ENCODE measurements around the gene MCOLN1.
A peak's percentile ranks its signal among the peaks of the same experiment; 100 is the strongest.

Gene MCOLN1

DNA sequence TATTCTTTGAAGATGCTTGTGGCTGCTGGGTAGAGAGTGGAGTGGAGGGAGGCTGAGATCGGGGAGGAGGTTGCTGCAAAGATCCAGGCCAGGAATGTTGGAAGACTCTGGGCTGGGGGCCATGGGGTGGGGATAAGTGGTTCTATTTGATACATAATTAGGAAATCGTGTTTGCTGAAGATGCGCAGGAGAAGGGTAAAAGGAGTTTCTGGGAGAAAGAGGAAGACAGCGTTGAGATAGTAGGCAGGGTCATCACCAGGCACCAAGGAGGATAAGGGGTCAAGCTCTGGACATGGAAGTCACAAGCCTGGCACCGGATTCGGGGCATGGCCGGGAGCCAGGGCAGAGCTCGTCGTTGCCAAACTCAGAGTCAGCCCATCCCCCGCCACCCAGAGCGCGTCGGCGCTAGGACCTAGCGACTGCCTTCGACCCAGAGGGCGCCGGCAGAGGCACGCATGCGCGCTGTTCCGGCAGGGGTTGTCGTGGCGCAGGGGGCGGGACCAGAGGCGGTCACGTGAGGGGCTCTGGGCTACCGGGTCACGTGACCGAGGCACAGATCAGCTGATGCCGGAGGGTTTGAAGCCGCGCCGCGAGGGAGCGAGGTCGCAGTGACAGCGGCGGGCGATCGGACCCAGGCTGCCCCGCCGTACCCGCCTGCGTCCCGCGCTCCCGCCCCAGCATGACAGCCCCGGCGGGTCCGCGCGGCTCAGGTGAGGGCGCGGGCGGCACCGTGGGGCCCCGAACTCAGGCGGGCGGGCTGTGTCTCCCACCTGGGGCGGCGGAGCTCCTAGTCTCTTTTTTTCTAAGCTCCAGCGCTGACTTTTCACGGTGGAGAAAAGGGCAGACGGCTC is at the start of gene MCOLN1:
Gene MCOLN1 (plus strand): TSS at position 553 of the 851 bp plus-strand sequence. CDS start 127 bp downstream, at position 680.
- Histone ChIP-seq H3K9ac (ENCODE audit: low read length) (peak within 1 kb of the TSS; percentile 70), H3K27me3 (ENCODE audit: control insufficient read depth, insufficient read depth, low read length) (no peaks in the 10 kb centered on the region), H3K36me3 (ENCODE audit: control insufficient read depth, insufficient read depth, low read length) (peaks cover 8% of the 10 kb centered on the region), H3K27ac (ENCODE audit: low read depth, low read length) (peak within 1 kb of the TSS; percentile 16), H3K4me1 (ENCODE audit: control insufficient read depth, insufficient read depth, low read length) (peaks cover 8% of the 10 kb centered on the region), H3K4me3 (ENCODE audit: low read length) (peak within 1 kb of the TSS; percentile 79)

DNA sequence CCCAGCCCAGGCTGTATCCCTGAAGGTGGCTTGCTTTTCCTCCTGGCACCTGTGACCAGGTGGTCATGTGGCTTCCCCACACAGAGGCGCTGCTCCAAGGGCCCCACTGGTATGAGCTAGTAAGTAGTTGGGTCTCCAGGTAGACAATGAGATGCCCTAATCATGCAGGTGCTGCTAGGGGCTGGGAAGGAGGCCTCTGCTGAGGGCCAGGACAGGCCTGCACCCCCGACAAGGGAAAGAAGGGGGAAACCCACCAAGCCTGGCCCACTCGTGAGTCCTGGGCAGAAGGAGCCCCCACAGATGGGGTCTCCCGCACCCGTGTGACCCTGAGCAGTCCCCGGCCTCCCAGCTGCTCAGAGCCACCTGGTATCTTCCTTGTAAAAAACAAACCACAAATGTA is 46.8 kb upstream of the MCOLN1 start:
- H3K27ac ChIP-seq (ENCODE audit: low read depth, low read length): no peak overlapping the region

DNA sequence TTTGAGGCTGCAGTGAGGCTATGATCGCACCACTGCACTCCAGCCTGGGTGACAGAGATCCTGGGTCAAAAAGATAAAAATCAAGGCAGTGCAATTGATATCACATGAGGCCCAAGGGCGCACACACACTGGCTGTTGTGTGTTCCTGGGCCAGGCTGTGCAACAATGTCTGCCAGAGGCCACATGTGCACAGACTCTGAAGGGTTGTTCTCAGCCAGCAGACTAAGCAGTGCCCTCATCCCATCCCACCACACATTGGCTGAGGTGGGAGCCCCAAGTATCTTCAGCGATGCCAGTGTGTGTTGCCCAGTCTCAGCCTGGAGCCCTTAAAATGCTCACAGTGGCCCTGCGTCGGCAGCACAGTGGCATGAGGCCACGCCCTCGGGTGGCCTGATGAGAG is 46.2 kb upstream of the MCOLN1 start:
- peaks cover 2% of the 10 kb centered on the region for H3K36me3 ChIP-seq (ENCODE audit: control insufficient read depth, insufficient read depth, low read length)
- no peaks in the 10 kb centered on the region for H3K4me1 ChIP-seq (ENCODE audit: control insufficient read depth, insufficient read depth, low read length)
- no peak overlapping the region for H3K9ac ChIP-seq (ENCODE audit: low read length)
- H3K27me3 ChIP-seq (ENCODE audit: control insufficient read depth, insufficient read depth, low read length): no peaks in the 10 kb centered on the region
- H3K4me3 ChIP-seq (ENCODE audit: low read length): no peak overlapping the region
- no peak overlapping the region for H3K27ac ChIP-seq (ENCODE audit: low read depth, low read length)

More for the DNA sequence above, 46.8 kb upstream of the MCOLN1 start:
- Histone ChIP-seq H3K27me3 (ENCODE audit: control insufficient read depth, insufficient read depth, low read length) (no peaks in the 10 kb centered on the region), H3K36me3 (ENCODE audit: control insufficient read depth, insufficient read depth, low read length) (peaks cover 8% of the 10 kb centered on the region), H3K9ac (ENCODE audit: low read length) (no peak overlapping the region), H3K4me1 (ENCODE audit: control insufficient read depth, insufficient read depth, low read length) (no peaks in the 10 kb centered on the region), H3K4me3 (ENCODE audit: low read length) (no peak overlapping the region)

DNA sequence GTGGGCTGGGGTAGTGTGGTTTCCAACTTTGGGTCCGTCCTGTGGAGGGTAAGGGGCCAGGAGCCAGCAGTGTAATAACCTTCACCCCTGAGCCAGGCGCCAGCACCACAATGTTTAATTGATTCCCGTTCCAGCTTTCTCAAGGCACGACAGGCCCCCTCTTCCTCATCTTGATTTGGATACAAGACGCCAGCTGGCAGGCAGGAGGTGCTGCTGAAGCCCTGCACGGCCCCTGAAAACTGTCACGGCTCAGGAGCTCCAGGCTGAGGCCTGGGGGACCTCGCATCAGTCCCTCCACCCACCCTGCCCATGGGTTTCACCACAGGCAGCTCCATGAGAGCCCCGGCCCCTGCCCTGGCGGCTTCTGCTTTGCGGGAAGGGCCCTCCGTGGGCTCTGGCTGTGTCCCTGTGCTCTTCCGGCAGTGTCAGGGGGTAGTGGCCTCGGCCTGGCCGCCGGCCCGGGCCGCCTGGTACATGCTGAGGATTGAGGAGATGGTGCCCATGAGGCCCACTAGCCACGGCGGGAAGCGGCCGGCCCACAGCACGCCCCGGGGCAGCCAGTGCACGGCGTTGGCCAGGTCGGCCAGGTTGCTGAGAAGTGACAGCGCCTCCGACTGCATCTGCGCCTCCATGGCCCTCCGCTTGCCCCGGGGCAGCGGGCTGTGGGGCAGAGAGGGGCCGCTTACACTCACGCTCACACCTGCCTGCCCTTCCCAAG is 45.5 kb upstream of the MCOLN1 start:
- Histone ChIP-seq H3K27ac (ENCODE audit: low read depth, low read length) (no peak overlapping the region), H3K36me3 (ENCODE audit: control insufficient read depth, insufficient read depth, low read length) (no peaks in the 10 kb centered on the region), H3K27me3 (ENCODE audit: control insufficient read depth, insufficient read depth, low read length) (no peaks in the 10 kb centered on the region), H3K4me3 (ENCODE audit: low read length) (no peak overlapping the region), H3K4me1 (ENCODE audit: control insufficient read depth, insufficient read depth, low read length) (no peaks in the 10 kb centered on the region), H3K9ac (ENCODE audit: low read length) (no peak overlapping the region)

DNA sequence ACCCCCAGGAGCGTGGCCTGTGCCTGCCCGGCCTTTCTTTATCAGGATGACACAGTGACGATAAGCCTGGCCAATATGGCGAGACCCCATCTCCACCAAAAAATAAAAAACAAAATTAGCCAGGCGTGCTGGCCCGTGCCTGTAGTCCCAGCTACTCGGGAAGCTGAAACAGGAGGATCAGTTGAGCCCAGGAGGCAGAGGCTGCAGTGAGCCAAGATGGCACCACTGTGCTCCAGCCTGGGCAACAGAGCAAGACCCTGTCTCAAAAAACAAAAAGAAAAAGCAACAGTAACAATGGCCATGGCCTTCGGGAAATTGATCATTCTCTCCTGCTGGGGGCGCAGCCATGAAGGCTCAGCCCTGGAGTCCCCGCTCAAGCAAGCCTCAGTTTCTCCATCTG is 44.7 kb upstream of the MCOLN1 start:
- no peak overlapping the region for H3K27ac ChIP-seq (ENCODE audit: low read depth, low read length)

DNA sequence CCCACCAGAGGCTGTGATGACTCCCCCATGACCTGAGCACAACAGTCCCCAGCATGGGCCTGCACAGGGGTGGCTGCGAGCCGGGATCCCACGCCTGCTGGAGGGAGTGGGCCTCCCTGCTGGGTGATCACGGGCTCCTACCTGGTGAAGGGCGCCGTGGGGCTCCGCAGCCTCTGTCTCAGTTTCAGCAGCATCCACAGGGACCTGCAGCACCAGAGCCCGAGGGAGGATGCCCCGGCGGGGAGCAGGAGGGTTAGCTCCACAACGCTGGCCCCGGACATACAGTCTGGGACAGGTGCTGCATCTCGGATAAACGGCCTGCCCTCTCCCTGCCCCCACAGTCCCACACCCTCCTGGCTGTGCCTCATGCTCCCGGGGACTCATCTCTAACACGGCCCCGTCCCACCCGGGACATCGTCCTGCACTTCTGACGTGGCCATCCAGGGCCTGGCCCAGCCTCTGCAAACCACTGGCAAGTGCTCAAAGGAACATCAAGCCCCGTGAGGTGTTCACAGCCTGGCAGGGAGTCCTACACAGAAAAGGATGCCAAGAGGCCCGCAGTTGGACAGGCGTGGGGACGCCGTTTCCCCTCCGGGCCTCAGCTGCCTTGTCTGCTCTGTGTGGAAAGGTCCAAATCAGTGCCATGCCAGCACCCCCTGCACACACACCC is 44.1 kb upstream of the MCOLN1 start:
- Histone ChIP-seq H3K36me3 (ENCODE audit: control insufficient read depth, insufficient read depth, low read length) (no peaks in the 10 kb centered on the region), H3K27ac (ENCODE audit: low read depth, low read length) (no peak overlapping the region), H3K9ac (ENCODE audit: low read length) (no peak overlapping the region)

More for the DNA sequence above, 44.7 kb upstream of the MCOLN1 start:
- Histone ChIP-seq H3K27me3 (ENCODE audit: control insufficient read depth, insufficient read depth, low read length) (no peaks in the 10 kb centered on the region), H3K4me1 (ENCODE audit: control insufficient read depth, insufficient read depth, low read length) (no peaks in the 10 kb centered on the region), H3K4me3 (ENCODE audit: low read length) (no peak overlapping the region), H3K9ac (ENCODE audit: low read length) (no peak overlapping the region), H3K36me3 (ENCODE audit: control insufficient read depth, insufficient read depth, low read length) (no peaks in the 10 kb centered on the region)

DNA sequence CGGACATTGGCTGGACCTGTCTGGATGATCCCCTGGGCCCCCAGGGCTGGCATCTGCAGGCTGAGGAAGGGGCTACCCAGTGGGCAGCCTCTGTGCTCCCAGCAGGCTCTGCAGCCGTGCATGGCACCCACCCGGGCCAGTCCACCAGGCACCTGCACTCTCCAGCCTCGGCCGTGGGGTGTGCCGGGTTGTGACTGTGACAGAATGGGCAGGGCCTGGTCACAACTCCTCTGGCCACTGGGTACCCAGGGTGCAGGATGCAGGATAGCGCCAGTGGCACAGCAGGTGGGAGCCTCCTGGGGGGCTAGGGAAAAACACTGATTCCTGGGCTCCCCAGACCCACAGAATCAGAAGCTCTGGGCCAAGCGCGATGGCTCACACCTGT is 43.6 kb upstream of the MCOLN1 start:
- H3K36me3 ChIP-seq (ENCODE audit: control insufficient read depth, insufficient read depth, low read length): no peaks in the 10 kb centered on the region
- H3K27me3 ChIP-seq (ENCODE audit: control insufficient read depth, insufficient read depth, low read length): no peaks in the 10 kb centered on the region
- H3K4me1 ChIP-seq (ENCODE audit: control insufficient read depth, insufficient read depth, low read length): no peaks in the 10 kb centered on the region
- no peak overlapping the region for H3K27ac ChIP-seq (ENCODE audit: low read depth, low read length)
- H3K4me3 ChIP-seq (ENCODE audit: low read length): no peak overlapping the region
- no peak overlapping the region for H3K9ac ChIP-seq (ENCODE audit: low read length)

More for the DNA sequence above, 44.1 kb upstream of the MCOLN1 start:
- Histone ChIP-seq H3K4me1 (ENCODE audit: control insufficient read depth, insufficient read depth, low read length) (no peaks in the 10 kb centered on the region), H3K4me3 (ENCODE audit: low read length) (no peak overlapping the region), H3K27me3 (ENCODE audit: control insufficient read depth, insufficient read depth, low read length) (no peaks in the 10 kb centered on the region)

DNA sequence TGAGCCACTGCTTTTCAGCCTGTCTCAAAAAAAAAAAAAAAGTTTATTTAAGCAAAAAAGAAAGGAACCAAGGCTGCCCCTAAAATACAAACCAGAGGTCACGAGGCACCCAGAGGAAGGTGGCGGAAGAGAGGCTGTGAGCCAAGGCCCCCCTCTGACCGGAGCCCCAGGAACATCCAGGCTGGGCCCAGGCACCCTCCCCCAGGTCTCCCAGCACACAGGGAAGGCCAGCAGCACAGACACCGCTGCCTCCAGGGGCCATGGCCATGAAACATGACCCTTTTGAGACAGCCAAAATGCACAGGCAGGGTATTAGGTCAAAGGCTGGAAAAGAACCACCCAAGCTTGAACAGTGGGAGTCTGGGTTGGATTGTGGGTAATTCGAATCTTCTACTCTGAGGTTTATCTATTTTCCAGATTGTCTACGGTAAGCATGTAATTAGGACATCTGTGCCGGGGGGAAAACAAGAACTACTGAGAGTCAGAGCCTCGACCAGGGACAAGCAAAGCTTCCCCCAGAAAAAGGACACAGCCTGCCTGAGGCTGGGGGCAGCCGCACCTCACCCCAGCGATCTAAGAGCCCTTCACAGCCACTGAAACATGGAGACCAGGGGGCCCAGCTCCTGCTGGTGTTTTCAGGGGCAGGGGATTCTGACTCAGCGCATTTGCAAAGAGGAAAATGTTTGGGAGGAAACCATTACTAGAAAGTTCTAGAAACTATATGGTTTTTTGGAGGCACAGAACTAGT is 42.0 kb upstream of the MCOLN1 start:
- H3K4me1 ChIP-seq (ENCODE audit: control insufficient read depth, insufficient read depth, low read length): no peaks in the 10 kb centered on the region
- no peak overlapping the region for H3K4me3 ChIP-seq (ENCODE audit: low read length)
- no peak overlapping the region for H3K9ac ChIP-seq (ENCODE audit: low read length)
- no peaks in the 10 kb centered on the region for H3K27me3 ChIP-seq (ENCODE audit: control insufficient read depth, insufficient read depth, low read length)
- H3K27ac ChIP-seq (ENCODE audit: low read depth, low read length): no peak overlapping the region
- H3K36me3 ChIP-seq (ENCODE audit: control insufficient read depth, insufficient read depth, low read length): no peaks in the 10 kb centered on the region

DNA sequence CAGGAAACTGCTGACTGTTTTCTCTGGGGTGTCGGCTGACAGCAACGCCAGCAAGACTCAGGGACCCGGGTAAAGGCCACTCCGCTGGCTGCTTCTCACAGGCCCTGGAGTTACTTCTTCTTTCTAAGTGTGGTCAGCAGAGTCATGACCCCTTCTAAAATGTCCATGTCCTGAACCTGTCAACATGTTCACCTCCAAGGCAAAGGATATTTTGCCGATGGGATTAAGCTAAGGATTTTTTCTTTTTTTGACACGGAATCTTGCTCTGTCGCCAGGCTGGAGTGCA is 41.5 kb upstream of the MCOLN1 start:
- Histone ChIP-seq H3K4me1 (ENCODE audit: control insufficient read depth, insufficient read depth, low read length) (no peaks in the 10 kb centered on the region), H3K27ac (ENCODE audit: low read depth, low read length) (no peak overlapping the region), H3K9ac (ENCODE audit: low read length) (no peak overlapping the region), H3K4me3 (ENCODE audit: low read length) (no peak overlapping the region), H3K36me3 (ENCODE audit: control insufficient read depth, insufficient read depth, low read length) (no peaks in the 10 kb centered on the region), H3K27me3 (ENCODE audit: control insufficient read depth, insufficient read depth, low read length) (no peaks in the 10 kb centered on the region)

DNA sequence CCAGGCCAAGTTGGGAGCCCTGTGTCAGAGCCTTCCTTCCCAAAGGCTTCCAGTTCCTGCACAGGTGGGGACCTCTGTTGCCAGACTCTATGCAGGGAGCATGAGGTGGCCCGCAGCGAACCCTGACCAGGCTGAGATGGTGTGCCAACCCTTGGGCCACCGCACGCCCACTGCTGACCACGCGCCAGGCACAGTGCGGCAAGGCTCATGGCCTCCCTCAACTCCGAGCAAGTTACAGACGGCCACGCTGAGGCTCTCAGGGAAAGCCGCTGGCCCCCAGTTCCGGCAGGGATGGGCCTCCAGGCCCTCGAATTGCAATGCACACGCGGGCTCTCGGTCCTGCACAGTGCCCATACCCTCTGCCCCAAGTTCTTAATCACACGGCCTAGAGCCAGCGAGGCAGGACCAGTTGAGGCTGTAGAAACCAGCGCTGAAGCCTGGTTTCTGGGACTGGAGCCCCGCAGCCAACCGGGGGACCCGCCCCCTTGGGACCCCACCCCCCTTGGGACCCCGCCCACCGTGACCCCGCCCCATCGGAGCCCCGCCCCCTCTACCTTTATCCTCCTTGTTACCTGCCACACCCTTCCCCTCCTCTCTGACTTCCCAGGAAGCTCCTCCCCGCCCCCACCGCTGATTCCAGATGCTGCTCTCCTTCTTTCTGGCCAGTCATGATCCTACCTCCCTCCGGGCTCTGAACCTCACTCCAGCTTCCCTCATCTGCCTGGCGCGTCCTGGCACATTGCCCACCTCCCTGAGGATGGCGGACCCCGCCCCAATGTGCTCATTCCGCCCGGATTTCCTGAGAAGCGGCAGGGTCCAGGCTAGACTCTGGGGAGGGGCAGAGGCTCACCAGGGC is 39.6 kb upstream of the MCOLN1 start:
- H3K36me3 ChIP-seq (ENCODE audit: control insufficient read depth, insufficient read depth, low read length): no peaks in the 10 kb centered on the region
- no peaks in the 10 kb centered on the region for H3K27me3 ChIP-seq (ENCODE audit: control insufficient read depth, insufficient read depth, low read length)
- no peak overlapping the region for H3K4me3 ChIP-seq (ENCODE audit: low read length)
- no peaks in the 10 kb centered on the region for H3K4me1 ChIP-seq (ENCODE audit: control insufficient read depth, insufficient read depth, low read length)
- no peak overlapping the region for H3K27ac ChIP-seq (ENCODE audit: low read depth, low read length)
- H3K9ac ChIP-seq (ENCODE audit: low read length): no peak overlapping the region

DNA sequence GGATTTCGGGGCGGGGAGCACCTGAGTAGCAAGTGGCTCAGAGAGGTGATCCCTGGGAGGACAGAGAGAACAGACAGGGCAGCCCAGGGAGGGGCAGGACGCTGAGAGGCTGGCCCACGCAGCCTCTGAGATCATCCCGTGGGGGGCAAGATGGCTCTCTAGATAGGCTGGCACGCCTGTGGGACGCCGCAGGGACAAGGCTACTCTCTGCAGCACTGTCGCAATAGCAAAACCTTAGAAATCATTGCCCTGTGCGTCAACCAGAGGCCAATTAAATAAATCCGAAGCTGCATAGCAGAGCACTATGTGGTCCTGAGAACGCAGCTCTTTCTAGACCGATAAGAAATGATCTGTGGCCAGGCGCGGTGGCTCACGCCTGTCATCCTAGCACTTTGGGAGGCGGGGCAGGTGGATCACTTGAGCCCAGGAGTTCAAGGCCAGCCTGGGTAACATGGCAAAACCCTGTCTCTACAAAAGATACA is 38.7 kb upstream of the MCOLN1 start:
- no peaks in the 10 kb centered on the region for H3K27me3 ChIP-seq (ENCODE audit: control insufficient read depth, insufficient read depth, low read length)
- H3K27ac ChIP-seq (ENCODE audit: low read depth, low read length): no peak overlapping the region
- no peaks in the 10 kb centered on the region for H3K4me1 ChIP-seq (ENCODE audit: control insufficient read depth, insufficient read depth, low read length)
- no peak overlapping the region for H3K9ac ChIP-seq (ENCODE audit: low read length)
- no peak overlapping the region for H3K4me3 ChIP-seq (ENCODE audit: low read length)
- no peaks in the 10 kb centered on the region for H3K36me3 ChIP-seq (ENCODE audit: control insufficient read depth, insufficient read depth, low read length)

Data from rectal smooth muscle tissue (tissue), 1 donor.